Common myeloid progenitor, CD34-positive (primary cell): Measurements from ENCODE around the gene ZKSCAN8.
A peak's percentile ranks its signal among the peaks of the same experiment; 100 is the strongest.

ENCODE experiments used
- CTCF ChIA-PET: fragments of 350-600 bp; sonication (Branson Sonifier 250); formaldehyde crosslinking; loops from one replicate; lab custom pipeline; 2021; ENCODE audit warnings: antibody characterized with exemption; lab: Charles Lee
- POLR2A ChIA-PET: fragments of 350-600 bp; sonication (Branson Sonifier 250); formaldehyde crosslinking; loops from one replicate; lab custom pipeline; 2021; ENCODE audit warnings: antibody characterized with exemption; lab: Charles Lee
- DNase-seq, 3 donors: peaks; one replicate each; pipeline versions ENCODE4 v3.0.0 to v3.0.0-alpha.2; 2013
- H3K27ac ChIP-seq, 2 experiments: 1 replicate in 1 of 2; 2 replicates in 1 of 2; pipeline ENCODE4 v1.7.0; 2013; ENCODE audit warnings: inconsistent platforms in 2 of 2, low read length in 2 of 2, mild to moderate bottlenecking in 2 of 2, low read depth in 1 of 2, moderate library complexity in 1 of 2; ENCODE audit not compliant: severe bottlenecking in 2 of 2, insufficient read depth in 1 of 2, poor library complexity in 1 of 2
- H3K27me3 ChIP-seq, 5 experiments: replicated peaks in 2 of 5; 1 replicate in 3 of 5; 2 replicates in 2 of 5; pipeline versions ENCODE4 v1.6.1 to v1.7.0; 2013; ENCODE audit warnings: low read length in 4 of 5, mild to moderate bottlenecking in 2 of 5, moderate library complexity in 2 of 5, inconsistent platforms in 1 of 5; ENCODE audit not compliant: insufficient read depth in 5 of 5, control insufficient read depth in 4 of 5
- H3K36me3 ChIP-seq, 4 experiments: 1 replicate in 2 of 4; 2 replicates in 2 of 4; pipeline versions ENCODE4 v1.6.1 to v1.7.0; 2013; ENCODE audit warnings: low read length in 3 of 4, control low read depth in 1 of 4, mild to moderate bottlenecking in 1 of 4; ENCODE audit not compliant: control insufficient read depth in 4 of 4, insufficient read depth in 4 of 4
- H3K4me1 ChIP-seq, 4 experiments: 1 replicate in 3 of 4; 2 replicates in 1 of 4; pipeline versions ENCODE4 v1.6.1 to v1.7.1; 2013; ENCODE audit warnings: low read length in 3 of 4, mild to moderate bottlenecking in 3 of 4, control low read depth in 1 of 4, inconsistent platforms in 1 of 4, moderate library complexity in 1 of 4; ENCODE audit not compliant: control insufficient read depth in 4 of 4, insufficient read depth in 4 of 4; ENCODE audit errors: control extremely low read depth in 1 of 4
- H3K4me3 ChIP-seq, 7 experiments: 1 replicate in 4 of 7; 2 replicates in 3 of 7; pipeline versions ENCODE4 v1.5.1 to v1.7.0; 2013; ENCODE audit warnings: mild to moderate bottlenecking in 7 of 7, low read length in 6 of 7, moderate library complexity in 6 of 7, inconsistent platforms in 2 of 7, low read depth in 2 of 7, control low read depth in 1 of 7; ENCODE audit not compliant: insufficient read depth in 4 of 7, control insufficient read depth in 1 of 7; ENCODE audit errors: extremely low read depth in 1 of 7
- H3K9me3 ChIP-seq, 5 experiments: 1 replicate in 4 of 5; 2 replicates in 1 of 5; pipeline versions ENCODE4 v1.6.1 to v1.7.1; 2013; ENCODE audit warnings: low read length in 4 of 5, mild to moderate bottlenecking in 2 of 5, inconsistent platforms in 1 of 5, low read depth in 1 of 5, moderate library complexity in 1 of 5; ENCODE audit not compliant: control insufficient read depth in 4 of 5, insufficient read depth in 2 of 5; ENCODE audit errors: control extremely low read depth in 1 of 5
- WGBS: methylation state at CpG from one replicate; pipeline ENCODE4 v1.1.5; 2013; ENCODE audit not compliant: insufficient coverage; 5-methylcytosine and 5-hydroxymethylcytosine counted together

ZKSCAN8 gene

DNA sequence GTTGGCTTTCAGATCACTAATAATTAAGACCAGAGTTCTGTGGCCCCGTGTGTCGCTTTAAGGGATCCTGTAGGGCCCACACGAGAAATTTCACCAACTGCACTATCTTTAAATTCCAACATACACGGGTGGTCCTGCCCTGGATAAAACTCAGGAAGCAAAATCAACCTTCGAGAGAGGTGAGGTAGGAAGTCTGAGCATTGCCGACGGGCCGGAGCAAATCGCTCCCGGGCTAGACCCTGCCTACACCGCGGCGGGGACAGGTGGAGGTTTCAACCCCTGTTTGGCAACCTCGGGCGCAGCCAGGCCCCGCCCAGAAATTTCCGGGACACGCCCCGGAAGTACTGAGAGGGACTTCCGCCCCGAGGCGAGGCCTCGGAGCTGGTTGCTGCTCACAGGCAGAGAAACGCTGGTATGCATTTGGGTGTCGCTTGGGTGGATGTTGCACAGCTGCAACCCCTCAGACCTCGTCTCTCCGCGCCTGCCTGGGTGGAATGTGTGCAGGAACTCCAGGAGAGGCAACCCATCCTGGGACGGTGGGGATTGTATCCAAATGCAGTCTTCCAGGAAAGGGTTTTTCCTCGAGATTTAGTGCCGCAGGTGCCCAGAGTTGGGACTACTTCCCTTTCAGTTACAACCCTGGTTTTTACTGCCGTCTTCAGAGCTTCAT, 19.9 kb downstream of the ZKSCAN8 start:
- DNase-seq = peak; percentile 64 to 84 (median 80)
- Histone ChIP-seq H3K36me3 (peaks cover 5 to 25% (median 11%) of the 10 kb centered on the region in 4 experiments), H3K27me3 (no peaks in the 10 kb centered on the region), H3K4me1 (peaks cover 0 to 13% (median 6%) of the 10 kb centered on the region in 4 experiments), H3K27ac (no peak overlapping the region), H3K4me3 (peak overlapping the region; percentile 8 to 78 (median 61)), H3K9me3 (peaks cover 0 to 2% (median 0%) of the 10 kb centered on the region in 5 experiments)
- CTCF ChIA-PET = interaction anchor here (1.0 to 1.2 kb wide), 2 partner anchors 9 to 187 kb away, joined by 3 read pairs; no protein-coding TSS in a partner anchor
- POLR2A ChIA-PET = interaction anchor here (0.7 to 1.0 kb wide), 2 partner anchors 9 to 65 kb away, joined by 3 to 5 read pairs; no protein-coding TSS in a partner anchor
- WGBS = 11% methylated on average over 28 of the region's 32 CpGs

DNA sequence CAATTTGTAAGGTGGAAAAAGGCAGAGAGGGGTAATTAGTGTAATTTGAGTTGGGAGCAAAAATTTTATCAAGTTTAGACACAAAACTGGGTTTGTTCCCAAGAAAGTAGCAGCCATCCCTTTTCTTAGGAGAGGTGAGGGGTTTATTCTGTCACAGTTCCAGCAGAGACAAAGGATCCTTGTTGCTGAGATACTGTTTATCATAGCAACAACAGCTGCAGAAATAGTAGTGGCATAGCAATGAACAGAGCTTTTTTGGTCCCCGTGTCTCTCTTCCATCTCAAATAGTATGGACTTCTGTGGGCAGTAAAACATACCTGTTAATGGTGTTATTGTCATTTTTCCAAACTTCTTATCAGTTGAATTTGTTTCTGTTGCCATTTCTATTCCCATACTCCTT, 23.9 kb downstream of the ZKSCAN8 start:
- H3K27me3 ChIP-seq = no peaks in the 10 kb centered on the region
- DNase-seq = no peak
- peaks cover 0 to 13% (median 6%) of the 10 kb centered on the region in 4 experiments for H3K4me1 ChIP-seq
- WGBS = no CpG with 5 or more reads among the region's 1 CpG
- CTCF ChIA-PET = no interaction called here
- POLR2A ChIA-PET = no interaction called here
- peaks cover 0 to 6% (median 0%) of the 10 kb centered on the region in 5 experiments for H3K9me3 ChIP-seq
- no peak overlapping the region for H3K27ac ChIP-seq
- H3K36me3 ChIP-seq = peaks cover 0 to 4% (median 1%) of the 10 kb centered on the region in 4 experiments
- no peak overlapping the region for H3K4me3 ChIP-seq

DNA sequence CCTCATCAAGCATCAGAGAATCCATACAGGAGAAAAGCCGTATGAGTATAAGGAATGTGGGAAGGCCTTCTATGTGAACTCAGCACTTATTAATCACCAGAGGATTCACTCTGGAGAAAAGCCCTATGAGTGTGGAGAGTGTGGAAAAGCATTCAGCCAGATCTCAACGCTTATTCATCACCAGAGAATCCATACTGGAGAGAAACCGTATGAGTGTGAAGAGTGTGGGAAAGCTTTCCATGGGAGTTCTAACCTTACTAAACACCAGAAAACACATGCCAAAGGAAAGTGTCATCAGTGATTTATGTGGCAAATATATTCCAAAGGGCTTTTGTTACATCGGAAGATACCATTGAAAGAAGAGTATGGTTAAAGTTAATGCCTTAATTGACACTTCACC, 25.4 kb downstream of the ZKSCAN8 start:
- H3K27ac ChIP-seq = no peak overlapping the region
- POLR2A ChIA-PET = no interaction called here
- peaks cover 0 to 8% (median 0%) of the 10 kb centered on the region in 5 experiments for H3K9me3 ChIP-seq
- no CpG with 5 or more reads among the region's 4 CpGs for WGBS
- H3K27me3 ChIP-seq = no peaks in the 10 kb centered on the region
- CTCF ChIA-PET = no interaction called here
- peaks cover 0 to 5% (median 2%) of the 10 kb centered on the region in 4 experiments for H3K36me3 ChIP-seq
- H3K4me3 ChIP-seq = no peak overlapping the region
- no peak for DNase-seq
- peaks cover 0 to 4% (median 1%) of the 10 kb centered on the region in 4 experiments for H3K4me1 ChIP-seq

DNA sequence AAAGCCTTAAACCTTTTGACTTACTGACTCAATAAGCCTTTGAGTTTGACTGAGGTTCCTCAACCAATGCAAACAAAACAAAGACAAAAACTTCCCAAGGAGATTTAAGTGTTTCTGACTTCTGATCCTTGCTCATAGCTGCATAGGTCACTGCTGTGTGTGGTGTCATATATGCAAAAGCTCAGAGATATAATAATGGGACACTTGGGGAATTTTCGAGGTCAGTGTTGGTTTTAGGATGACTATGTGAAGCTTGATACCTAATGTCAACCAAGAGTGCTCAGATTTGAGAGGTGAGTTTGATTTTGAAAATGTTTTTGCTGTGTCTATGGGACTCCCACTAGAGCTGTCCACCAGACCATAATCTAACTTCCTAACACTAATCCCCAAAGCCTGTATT, 26.2 kb downstream of the ZKSCAN8 start:
- Histone ChIP-seq H3K27ac (no peak overlapping the region), H3K9me3 (peaks cover 0 to 8% (median 0%) of the 10 kb centered on the region in 5 experiments), H3K27me3 (no peaks in the 10 kb centered on the region), H3K36me3 (peaks cover 0 to 5% (median 2%) of the 10 kb centered on the region in 4 experiments), H3K4me3 (no peak overlapping the region), H3K4me1 (no peaks in the 10 kb centered on the region)
- whole genome bisulfite sequencing = 100% methylated on average over 1 of the region's 1 CpG
- POLR2A ChIA-PET = no interaction called here
- no peak for DNase-seq
- CTCF ChIA-PET = no interaction called here

DNA sequence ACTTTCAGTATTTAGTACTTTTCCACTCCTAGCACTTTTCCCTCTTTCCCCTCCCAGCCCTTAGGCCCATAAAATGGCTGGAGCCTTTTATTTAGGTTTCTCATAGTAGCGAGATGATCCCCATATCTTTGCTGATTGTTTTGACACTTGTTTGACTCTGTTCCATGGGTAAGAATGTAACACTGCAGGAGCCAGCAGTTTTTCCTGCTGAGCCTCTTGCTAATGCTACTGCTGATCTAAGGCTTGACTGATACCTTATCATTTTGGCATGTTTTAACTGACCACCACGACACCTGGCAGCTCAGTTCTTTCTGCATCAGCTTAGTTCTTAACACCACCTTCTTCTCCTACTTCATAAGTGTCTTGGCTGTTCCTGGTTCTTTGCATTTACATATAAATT, 29.6 kb downstream of the ZKSCAN8 start:
- Histone ChIP-seq H3K27ac (no peak overlapping the region), H3K36me3 (peaks cover 0 to 5% (median 2%) of the 10 kb centered on the region in 4 experiments), H3K27me3 (no peaks in the 10 kb centered on the region), H3K4me3 (no peak overlapping the region), H3K9me3 (peaks cover 0 to 10% (median 4%) of the 10 kb centered on the region in 5 experiments), H3K4me1 (no peaks in the 10 kb centered on the region)
- WGBS = 100% methylated on average over 2 of the region's 2 CpGs
- no peak for DNase-seq
- ChIA-PET POLR2A (no interaction called here), CTCF (no interaction called here)

DNA sequence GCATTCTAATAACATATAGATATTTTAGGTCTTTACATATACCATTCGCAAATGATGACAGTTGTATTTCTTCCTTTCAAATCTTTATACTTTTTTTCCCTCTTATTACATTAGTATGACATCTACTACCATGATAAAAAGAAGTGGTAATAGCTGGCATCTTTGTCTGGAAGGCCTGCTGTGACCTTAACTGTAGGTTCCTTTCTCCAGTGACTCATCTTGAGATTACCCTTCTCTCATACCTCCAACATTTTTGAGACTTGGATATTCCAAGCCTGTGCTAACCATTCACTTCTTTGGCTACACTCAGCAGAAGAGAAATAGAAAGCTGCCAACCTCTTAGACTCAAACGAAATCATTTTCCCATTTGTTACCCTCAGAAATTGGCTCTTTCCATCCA, 30.3 kb downstream of the ZKSCAN8 start:
- POLR2A ChIA-PET = no interaction called here
- no peak overlapping the region for H3K27ac ChIP-seq
- peaks cover 0 to 5% (median 0%) of the 10 kb centered on the region in 4 experiments for H3K36me3 ChIP-seq
- CTCF ChIA-PET = no interaction called here
- H3K4me3 ChIP-seq = no peak overlapping the region
- H3K9me3 ChIP-seq = peaks cover 0 to 8% (median 4%) of the 10 kb centered on the region in 5 experiments
- WGBS = no CpG with 5 or more reads among the region's 2 CpGs
- DNase-seq = no peak
- no peaks in the 10 kb centered on the region for H3K27me3 ChIP-seq
- no peaks in the 10 kb centered on the region for H3K4me1 ChIP-seq

DNA sequence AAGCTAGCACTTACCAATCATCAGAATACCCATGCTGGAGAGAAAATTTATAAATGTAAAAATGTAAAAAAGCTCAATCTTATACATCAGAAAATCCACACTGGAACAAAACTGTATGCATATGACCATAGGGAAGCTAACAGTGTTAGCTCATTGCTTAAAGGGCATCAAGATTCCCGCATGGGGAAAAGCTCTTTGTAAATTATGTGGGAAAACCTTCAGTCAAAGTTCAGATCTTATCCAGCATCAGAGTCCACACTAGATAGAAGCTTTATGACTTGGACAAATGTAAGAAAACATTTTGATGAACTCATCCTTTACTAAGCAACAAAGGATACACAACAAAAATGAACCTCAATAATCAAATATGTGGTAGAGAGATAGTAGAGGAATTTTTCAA, 34.7 kb downstream of the ZKSCAN8 start:
- H3K27me3 ChIP-seq = no peaks in the 10 kb centered on the region
- ChIA-PET POLR2A (no interaction called here), CTCF (interaction anchor here (0.6 to 0.8 kb wide), 2 partner anchors 13 to 762 kb away, joined by 3 read pairs; no protein-coding TSS in a partner anchor)
- DNase-seq = no peak
- H3K4me1 ChIP-seq = no peaks in the 10 kb centered on the region
- no peaks in the 10 kb centered on the region for H3K36me3 ChIP-seq
- H3K27ac ChIP-seq = no peak overlapping the region
- H3K9me3 ChIP-seq = peaks cover 0 to 10% (median 5%) of the 10 kb centered on the region in 5 experiments
- H3K4me3 ChIP-seq = no peak overlapping the region
- no CpG with 5 or more reads among the region's 1 CpG for WGBS
